ENCODE data around the gene IL3RA.
"Not testable (repeated sequence)": the region's sequence is repeated elsewhere in the genome, so short reads cannot be mapped to it uniquely, and the experiment has no call there.

IL3RA gene

DNA sequence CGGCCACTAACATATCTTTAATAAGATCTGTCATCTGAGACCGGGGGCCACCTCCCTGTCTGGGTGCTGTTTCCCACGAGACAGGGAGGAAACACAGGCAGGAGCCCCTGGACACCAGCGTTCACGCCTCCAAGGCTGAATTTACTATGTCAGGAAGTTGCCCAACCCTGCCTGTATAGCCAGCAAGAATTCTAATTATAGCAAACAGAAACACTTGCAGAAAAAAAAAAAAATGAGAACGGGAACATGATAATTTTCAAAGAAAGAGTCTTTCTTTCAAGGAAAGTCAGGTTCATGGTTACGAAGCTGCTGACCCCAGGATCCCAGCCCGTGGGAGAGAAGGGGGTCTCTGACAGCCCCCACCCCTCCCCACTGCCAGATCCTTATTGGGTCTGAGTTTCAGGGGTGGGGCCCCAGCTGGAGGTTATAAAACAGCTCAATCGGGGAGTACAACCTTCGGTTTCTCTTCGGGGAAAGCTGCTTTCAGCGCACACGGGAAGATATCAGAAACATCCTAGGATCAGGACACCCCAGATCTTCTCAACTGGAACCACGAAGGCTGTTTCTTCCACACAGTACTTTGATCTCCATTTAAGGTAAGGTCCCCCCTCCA, at the start of gene IL3RA:
Gene IL3RA, plus strand, starts transcription at position 455 of the 613 bp plus-strand sequence. CDS start 4,981 bp downstream, outside the sequence.
- DNase-seq (ENCODE audit: low read depth), result no peak

DNA sequence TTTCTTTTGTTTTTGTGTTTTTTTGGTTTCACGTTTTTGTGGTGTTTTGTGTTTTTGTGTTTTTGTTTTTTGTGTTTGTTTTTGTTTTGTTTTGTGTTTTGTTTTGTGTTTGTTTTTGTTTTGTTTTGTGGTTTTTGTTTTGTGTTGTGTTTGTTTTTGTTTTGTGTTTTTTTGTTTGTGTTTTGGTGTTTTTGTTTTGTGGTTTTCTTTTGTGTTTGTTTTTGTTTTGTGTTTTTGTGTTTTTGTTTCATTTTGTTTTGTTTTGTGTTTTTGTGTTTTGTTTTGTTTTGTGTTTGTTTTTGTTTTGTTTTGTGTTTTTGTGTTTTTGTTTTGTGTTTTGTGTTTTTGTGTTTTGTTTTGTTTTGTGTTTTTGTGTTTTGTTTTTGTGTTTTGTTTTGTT, 47.0 kb upstream of the IL3RA start:
- DNase-seq (ENCODE audit: low read depth), result no peak

DNA sequence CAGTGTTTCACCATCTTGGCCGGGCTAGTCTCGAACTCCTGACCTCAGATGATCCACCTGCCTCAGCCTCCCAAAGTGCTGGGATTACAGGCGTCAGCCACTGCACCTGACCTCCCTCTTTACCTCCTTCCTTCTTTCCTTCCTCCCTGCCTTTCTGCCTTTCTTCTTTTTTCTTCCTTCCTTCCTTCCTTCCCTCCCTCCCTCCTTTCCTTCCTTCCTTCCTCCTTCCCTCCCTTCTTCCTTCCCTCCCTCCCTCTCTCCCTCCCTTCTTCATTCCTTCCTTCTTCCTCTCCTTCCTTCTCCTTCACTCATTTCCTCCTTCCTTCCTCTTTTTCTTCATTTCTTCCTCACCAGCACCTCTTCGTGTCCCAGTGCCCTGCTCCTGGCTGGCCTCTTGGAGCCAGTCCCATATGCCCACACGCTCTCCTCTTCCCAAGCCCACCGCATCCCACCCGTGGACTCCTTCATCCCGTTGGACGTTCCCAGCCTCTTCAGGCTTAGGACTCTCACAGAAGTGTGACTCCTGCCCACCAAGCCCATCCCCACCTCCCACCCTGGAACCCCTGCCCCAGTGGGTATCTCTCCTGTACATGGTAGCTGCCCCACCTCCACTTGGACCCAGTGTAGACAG, 45.4 kb upstream of the IL3RA start:
- no peak for DNase-seq (ENCODE audit: low read depth)

DNA sequence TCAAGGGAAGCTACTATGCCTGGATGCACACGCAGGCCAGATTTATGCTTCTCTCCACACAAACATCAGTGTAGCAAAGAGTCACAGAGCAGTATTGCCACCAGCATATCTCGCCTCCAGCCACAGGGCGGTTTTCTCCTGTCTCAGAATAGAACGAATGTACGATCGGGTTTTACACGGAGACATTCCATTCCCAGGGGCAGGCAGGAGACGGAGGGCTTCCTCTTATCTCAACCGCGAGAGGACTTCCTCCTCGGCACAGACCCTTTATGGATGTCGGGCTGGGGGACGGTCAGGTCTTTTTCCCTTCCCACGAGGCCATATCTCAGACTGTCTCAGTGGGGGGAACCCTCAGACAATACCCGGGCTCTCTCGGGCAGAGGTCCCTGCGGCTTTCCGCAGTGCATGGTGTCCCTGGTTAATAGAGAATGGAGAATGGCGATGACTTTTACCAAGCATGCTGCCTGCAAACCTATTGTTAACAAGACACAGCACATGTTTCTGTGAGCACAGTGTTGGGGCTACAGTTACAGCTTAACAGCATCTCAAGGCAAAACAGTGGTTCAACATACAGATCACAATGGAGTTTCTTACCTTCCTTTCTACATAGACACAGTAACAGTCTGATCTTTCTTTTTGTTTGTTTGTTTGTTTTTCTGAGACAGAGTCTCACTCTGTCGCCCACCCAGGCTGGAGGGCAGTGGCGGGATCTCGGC, 43.9 kb upstream of the IL3RA start:
- DNase-seq (ENCODE audit: low read depth), result no peak

DNA sequence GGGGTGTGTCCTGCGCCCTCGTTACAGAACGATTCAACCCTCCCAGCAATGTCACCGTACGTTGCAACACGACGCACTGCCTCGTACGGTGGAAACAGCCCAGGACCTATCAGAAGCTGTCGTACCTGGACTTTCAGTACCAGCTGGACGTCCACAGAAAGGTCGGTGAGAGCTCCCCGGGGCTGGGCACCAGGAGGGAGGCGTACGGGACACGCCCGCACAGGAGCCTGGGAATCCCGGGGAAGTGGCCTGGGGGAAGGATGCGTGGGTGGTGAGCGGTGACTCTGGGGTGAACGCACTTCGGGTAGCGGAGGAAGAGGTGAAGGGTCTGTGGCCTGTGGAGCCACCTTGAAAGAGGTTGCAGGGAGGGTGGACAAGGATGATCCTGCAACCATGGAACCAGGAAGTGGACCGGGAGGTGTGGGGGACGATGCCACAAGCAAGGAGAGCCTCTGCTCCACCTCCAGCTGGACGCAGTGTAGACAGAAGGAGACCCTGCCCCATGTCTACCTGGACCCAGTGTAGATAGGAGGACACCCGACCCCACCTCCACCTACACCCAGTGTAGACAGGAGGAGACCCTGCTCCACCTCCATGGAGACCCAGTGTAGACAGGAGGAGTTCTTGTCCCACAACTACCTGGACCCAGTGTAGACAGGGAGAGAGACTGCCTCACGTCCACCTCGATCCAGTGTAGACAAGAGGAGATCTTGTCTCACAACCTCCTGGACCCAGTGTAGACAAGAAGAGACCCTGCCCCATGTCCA, 42.1 kb upstream of the IL3RA start:
- no peak for DNase-seq (ENCODE audit: low read depth)

DNA sequence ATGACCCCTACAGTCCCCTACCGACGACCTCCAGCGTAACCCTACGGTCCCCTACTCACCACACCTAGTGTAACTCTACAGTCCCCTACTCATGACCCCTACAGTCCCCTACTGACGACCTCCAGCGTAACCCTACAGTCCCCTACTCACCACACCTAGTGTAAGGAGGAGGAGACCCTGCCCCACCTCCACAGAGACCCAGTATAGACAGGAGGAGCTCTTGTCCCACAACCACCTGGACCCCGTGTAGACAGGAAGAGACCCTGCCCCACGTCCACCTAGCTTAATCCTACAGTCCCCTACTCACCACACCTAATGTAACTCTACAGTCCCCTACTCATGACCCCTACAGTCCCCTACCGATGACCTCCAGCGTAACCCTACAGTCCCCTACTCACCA, 41.0 kb upstream of the IL3RA start:
- DNase-seq (ENCODE audit: low read depth), result no peak

DNA sequence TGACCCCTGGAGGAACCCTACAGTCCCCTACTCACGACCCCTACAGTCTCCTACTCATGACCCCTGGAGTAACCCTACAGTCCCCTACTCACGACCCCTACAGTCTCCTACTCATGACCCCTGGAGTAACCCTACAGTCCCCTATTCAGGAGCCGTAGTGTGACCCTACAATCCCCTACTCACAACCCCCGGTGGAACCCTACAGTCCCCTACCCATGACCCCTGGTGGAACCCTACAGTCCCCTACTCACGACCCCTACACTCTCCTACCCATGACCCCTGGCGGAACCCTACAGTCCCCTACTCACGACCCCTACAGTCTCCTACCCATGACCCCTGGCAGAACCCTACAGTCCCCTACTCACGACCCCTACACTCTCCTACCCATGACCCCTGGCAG, 39.0 kb upstream of the IL3RA start:
- not testable (repeated sequence) for DNase-seq (ENCODE audit: low read depth)

DNA sequence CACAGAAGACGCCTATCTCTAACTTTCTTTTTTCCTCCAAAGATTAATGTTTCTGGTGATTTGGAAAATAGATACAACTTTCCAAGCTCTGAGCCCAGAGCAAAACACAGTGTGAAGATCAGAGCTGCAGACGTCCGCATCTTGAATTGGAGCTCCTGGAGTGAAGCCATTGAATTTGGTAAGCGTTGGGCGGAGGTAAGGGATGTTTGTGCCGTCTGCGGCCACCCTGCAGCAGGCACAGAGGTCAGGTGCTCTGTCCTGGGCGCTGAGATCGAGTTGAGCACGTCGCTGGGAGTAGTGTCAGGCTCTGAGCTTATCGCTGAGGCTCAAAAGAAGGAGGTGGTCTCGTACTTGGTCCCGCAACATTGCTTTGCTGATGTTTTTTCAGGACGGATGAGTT, 36.1 kb upstream of the IL3RA start:
- DNase-seq (ENCODE audit: low read depth), result no peak

DNA sequence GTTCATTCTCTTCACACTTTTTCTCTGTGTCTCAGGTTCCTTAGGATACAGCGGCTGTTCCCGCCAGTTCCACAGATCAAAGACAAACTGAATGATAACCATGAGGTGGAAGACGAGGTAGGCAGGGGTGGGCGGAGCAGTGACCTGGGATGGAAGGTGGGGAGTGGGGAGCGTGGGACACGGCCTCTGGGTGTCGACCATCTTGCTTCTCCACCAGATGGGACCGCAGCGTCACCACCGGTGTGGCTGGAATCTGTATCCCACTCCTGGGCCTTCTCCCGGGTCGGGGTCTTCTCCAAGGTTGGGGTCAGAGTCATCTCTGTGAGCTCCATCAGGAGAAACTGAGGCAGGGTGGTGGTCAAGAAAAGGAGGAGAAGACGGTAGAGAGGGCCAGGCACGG, 31.2 kb upstream of the IL3RA start:
- no peak for DNase-seq (ENCODE audit: low read depth)

DNA sequence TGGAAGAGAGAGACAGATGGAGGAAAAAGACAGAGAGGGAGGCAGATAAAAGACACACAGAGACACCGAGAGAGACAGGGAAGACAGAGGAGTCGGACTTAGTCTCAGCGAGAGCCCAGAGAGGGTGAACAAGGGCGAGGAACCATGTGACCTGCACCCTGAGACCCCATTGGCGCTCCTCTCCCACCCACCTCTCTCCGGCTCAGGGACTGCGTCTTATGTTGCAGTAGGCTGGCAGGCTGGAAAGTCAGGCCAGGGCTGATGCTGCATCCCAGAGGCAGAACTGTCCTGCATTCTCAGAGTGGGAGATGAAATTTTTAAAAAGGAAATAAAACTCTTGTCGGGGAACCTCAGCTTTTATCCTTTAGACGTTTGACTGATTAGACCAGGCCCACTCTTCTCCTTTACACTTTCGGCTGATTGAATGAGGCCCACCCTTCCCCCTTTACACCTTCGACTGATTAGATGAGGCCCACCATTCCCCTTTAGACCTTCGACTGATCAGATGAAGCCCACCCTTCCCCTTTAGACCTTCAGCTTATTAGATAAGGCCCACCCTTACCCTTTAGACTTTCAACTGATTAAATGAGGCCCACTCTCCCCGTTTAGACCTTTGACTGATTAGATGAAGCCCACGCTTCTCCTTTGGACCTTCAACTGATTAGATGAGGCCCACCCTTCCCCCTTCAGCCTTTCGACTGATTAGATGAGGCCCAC, 29.5 kb upstream of the IL3RA start:
- no peak for DNase-seq (ENCODE audit: low read depth)

DNA sequence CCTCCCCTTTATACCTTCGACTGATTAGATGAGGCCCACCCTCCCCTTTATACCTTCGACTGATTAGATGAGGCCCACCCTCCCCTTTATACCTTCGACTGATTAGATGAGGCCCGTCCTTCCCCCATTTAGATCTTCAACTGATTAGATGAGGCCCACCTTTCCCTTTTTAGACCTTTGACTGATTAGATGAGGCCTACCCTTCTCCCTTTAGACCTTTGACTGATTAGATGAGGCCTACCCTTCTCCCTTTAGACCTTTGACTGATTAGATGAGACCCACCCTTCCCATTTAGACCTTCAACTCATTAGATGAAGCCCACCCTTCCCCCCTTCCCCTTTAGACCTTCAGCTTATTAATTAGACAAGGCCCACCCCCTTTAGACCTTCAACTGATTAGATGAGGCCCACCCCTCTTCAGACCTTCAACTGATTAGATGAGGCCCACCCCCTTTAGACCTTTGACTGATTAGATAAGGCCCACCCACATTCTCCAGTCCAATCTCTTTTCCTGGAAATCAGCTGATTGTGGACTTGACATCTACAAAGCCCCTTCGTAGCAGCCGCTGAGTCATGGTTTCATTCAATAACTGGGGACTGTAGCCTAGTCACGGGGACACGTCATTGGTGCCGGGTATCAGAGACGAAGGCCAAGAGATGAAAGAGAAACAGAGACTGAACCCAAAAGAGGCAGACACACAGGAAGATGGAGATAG, 28.8 kb upstream of the IL3RA start:
- DNase-seq (ENCODE audit: low read depth), result no peak

DNA sequence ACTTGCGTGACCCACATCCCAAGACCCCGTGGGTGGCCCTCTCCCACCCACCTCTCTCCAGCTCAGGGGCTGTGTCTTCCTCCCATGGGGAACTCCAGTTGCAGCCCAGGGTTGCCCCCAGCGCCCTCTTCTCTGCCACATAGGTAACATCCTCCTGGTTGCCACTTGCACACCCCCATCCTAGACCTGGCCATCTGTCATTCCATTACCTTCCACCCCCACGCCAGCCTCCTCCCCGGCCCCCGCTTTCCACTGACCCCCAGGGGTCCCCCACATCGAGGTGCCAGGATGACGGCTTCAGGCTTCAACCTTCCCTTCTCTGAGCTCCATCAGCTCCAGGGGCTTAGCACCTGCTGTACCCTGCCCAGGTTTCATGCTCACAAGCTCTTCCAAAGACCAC, 28.1 kb upstream of the IL3RA start:
- no peak for DNase-seq (ENCODE audit: low read depth)

DNA sequence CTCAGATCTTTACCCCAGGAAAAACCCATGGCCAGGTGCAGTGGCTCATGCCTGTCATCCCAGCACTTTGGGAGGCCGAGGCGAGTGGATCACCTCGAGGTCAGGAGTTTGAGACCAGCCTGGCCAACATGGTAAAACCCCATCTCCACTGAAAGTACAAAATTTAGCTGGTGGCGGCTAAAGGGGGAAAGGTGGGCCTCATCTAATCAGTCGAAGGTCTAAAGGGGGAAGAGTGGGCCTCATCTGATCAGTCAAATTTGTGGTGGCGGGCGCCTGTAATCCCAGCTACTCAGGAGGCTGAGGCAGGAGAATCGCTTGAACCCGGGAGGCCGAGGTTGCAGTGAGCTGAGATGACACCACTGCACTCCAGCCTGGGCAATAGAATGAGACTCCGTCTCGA, 27.7 kb upstream of the IL3RA start:
- DNase-seq (ENCODE audit: low read depth), result not testable (repeated sequence)

DNA sequence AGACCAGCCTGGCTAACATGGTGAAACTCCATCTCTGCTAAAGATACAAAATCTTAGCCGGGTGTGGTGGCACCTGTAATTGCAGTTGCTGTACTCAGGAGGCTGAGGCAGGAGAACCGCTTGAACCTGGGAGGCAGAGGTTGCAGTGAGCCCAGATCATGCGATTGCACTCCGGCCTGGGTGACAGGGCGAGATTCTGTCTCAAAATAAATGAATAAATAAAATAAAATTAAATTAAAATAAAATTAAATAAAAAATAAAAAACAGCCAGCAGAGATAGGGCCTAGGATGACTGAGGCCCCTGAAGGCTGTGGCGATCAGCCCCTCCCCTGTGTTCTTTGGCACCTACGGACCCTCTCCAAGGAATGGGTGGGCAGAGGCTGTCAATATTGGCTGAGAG, 22.8 kb upstream of the IL3RA start:
- no peak for DNase-seq (ENCODE audit: low read depth)

DNA sequence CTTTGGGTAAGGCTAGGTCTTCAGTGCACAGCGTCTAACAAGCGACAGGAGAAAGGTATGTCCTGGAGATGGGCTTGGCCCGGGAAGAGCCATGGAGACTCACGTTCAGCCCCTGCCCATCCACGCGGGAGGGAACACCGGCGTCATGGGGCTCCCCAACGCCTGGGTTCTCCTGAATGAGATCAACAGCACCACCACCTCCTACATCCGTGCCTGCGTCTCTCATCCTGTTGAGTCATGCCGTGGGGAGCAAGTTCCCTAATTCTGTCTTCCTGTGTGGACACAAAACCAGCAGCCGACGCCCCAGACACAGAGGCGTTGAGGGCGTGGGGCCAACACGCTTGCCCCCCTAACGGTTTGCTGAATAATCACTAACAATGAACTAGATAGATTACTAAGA, 20.1 kb upstream of the IL3RA start:
- DNase-seq (ENCODE audit: low read depth), result no peak

DNA sequence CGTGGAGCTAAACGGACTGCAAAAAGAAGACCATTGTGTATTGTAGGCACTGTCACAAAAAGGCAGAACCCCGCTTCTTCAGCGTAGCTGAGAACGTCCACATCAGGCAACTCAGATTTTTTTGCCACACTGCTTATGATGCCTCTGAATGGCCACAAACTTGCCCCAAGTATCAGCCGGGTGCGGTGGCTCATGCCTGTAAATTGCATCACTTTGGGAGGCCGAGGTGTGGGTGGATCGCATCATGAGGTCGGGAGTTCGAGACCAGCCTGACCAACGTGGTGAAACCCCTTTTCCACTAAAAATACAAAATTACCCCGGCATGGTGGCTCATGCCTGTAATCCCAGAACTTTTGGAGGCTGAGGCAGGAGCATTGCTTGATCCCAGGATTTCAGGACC, 14.9 kb upstream of the IL3RA start:
- DNase-seq (ENCODE audit: low read depth), result no peak

DNA sequence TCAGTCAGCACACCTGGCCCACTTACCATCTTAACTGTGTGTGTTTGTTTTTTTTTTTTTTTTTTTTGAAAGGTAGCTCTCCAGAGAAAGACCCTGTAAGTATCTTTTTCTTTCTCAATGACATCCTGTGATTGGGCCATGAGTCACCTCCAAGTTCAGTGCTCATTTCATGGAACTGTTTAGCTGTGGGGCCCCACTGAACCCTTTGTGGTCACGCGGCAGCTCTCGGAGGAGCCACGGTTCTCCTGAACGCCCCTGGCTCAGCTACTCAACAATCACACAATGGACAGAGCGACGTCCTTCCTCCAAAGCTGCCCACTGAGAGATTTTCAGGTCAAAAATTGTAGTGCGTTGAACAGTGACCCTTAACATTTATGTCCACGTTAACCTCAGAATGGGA, 14.2 kb upstream of the IL3RA start:
- no peak for DNase-seq (ENCODE audit: low read depth)

DNA sequence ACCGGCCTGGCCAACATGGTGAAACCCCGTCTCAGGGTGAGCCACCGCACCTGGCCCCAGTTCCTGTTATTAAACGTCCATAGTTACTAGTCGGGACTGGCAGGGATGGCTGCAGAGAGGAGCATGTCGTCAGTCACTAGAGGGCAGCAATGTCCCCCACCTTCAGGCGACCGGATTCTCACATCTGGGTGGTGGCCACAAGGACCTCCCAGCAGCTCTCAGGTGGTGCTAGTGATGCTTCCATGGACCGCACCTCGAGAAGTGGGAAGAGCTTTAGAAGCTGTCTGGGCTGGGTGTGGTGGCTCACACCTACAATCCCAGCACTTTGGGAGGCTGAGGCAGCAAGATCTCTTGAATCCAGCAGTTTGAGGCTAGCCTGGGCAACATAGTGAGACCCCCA, 13.3 kb upstream of the IL3RA start:
- peak; percentile 35 for DNase-seq (ENCODE audit: low read depth)

DNA sequence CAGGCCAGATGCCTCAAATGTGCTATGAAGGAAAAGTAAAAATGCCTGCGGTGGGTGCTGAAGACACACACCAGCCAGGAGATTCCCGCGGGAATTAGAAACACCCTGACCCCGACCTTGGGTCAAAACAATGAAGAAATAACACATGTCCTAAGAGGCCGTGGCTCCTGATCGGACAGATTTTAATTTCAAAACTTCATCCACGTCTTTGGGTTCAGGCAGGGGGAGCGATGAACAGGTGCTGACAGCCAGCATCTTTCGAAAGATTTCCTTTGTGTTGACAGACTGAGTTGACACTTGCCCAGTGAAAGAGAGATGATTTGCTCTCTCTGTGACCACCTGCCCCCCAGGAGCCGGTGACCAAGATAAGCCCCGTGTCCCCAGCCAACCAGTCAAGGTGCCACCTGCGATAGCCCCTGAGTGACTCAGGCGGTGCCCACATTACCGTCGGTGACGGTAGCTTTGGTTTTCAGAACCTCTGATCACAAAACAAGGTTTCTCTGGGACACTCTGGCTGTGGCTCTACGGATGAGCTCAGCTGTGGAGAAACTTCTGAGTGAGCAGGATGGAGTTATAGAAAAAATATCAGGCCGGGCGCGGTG, 11.0 kb upstream of the IL3RA start:
- no peak for DNase-seq (ENCODE audit: low read depth)

DNA sequence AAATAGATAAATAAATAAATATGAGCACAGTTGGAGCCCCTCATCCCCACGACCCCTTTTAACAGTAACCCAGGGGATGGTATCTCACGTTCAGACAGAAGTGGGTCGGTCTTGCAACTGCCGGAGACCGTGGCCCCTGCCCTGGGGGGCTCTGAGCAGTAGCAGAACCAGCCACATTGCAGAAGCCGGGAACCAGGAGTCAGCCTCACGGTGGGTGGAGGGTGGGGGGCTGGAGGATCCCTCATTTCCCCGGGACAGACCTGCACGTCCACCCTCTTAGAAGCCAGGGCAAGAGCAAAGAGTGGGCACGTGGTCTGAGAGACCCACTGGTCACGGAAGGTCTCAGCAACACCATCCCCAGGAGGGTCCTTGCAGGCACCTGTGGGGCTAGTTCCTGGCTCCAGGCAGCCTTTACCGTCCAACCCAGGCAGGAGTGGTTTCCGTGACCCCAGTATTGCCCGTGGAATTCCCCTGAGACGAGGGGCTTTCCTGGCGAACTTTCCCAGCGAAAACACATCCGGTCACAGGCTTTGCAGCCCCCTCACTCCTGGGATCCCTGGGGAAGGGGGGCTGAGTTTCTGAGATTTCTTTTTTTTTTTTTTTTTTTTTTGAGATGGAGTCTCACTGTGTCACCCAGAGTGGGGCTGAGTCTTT, 8.8 kb upstream of the IL3RA start:
- DNase-seq (ENCODE audit: low read depth), result no peak

DNA sequence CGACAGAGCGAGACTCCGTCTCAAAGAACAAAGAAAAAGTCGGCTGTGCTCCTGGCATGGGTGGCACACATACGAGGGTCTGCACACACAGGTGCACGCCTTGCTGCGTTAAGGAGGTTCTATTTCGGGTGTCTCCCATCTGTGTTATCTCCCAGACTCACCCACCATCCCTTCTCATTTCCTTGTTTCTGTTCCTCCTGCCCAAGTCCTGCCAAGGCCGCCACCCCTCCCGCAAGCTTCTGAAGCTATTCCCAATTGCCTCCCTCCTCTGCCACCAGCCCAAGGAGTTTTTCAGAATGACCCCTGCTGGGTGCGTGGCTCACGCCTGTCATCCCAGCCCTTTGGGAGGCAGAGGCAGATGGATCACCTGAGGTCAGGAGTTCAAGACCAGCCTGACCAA, 6.0 kb upstream of the IL3RA start:
- no peak for DNase-seq (ENCODE audit: low read depth)

All from activated T-cell treated with anti-CD3 and anti-CD28 coated beads for 1 hour (primary cell).